NOMO-1 treated with dmso at 0.1 percent for 144 hours (cell line): ENCODE measurements around the gene NECAB3.

ENCODE experiments used
- DNase-seq: peaks from one replicate; lab custom pipeline; 2025; ENCODE audit not compliant: unreplicated experiment; lab: John Stamatoyannopoulos, UW

The NECAB3 gene

GRCh38 chr20:33697129-33697528 lies 22.9 kb upstream of the NECAB3 start:
- peak; percentile 58 for DNase-seq

- DNase-seq: no peak
Measured at GRCh38 chr20:33696448-33696847, 22.2 kb upstream of the NECAB3 start.

- DNase-seq: no peak
Measured at GRCh38 chr20:33694639-33695012, 20.4 kb upstream of the NECAB3 start.

GRCh38 chr20:33693741-33694638 lies 19.8 kb upstream of the NECAB3 start:
- no peak for DNase-seq

GRCh38 chr20:33693289-33693688 lies 19.1 kb upstream of the NECAB3 start:
- DNase-seq: no peak

- DNase-seq: peak; percentile 60
Measured at GRCh38 chr20:33689973-33690372, 15.7 kb upstream of the NECAB3 start.

GRCh38 chr20:33689493-33689892 lies 15.3 kb upstream of the NECAB3 start:
- DNase-seq: no peak

- DNase-seq: no peak
Measured at GRCh38 chr20:33688938-33689424, 14.8 kb upstream of the NECAB3 start.

- no peak for DNase-seq
Measured at GRCh38 chr20:33687993-33688937, 14.0 kb upstream of the NECAB3 start.

GRCh38 chr20:33687370-33687915 lies 13.2 kb upstream of the NECAB3 start:
- peak; percentile 95 for DNase-seq

- no peak for DNase-seq
Measured at GRCh38 chr20:33686984-33687366, 12.7 kb upstream of the NECAB3 start.

GRCh38 chr20:33686100-33686983 lies 12.1 kb upstream of the NECAB3 start, which contains the start of gene E2F1:
E2F1 (minus strand) TSS chr20:33686385; CDS start chr20:33686264, 121 bp downstream.
- DNase-seq: peak; percentile 93

GRCh38 chr20:33685328-33686099 lies 11.3 kb upstream of the NECAB3 start:
- DNase-seq: peak; percentile 35

- no peak for DNase-seq
Measured at GRCh38 chr20:33684533-33685327, 10.5 kb upstream of the NECAB3 start.

- DNase-seq: no peak
Measured at GRCh38 chr20:33681728-33682353, 7.6 kb upstream of the NECAB3 start.

GRCh38 chr20:33681288-33681687 lies 7.1 kb upstream of the NECAB3 start:
- DNase-seq: no peak

- DNase-seq: no peak
Measured at GRCh38 chr20:33680686-33681085, 6.5 kb upstream of the NECAB3 start.
